ENCODE measurements around the gene CYP2A7. TPM values are rescaled to one million over a fixed set of nuclear protein-coding genes. Genes with fewer than 3 reads are reported as not detected.
"Not testable (repeated sequence)": the region's sequence is repeated elsewhere in the genome, so short reads cannot be mapped to it uniquely, and the experiment has no call there.

The CYP2A7 gene
- polyA plus RNA-seq, 1 donor (not counting 4 experiments of a cell fraction or from before 2014, with no cell fraction given) = not detected

DNA sequence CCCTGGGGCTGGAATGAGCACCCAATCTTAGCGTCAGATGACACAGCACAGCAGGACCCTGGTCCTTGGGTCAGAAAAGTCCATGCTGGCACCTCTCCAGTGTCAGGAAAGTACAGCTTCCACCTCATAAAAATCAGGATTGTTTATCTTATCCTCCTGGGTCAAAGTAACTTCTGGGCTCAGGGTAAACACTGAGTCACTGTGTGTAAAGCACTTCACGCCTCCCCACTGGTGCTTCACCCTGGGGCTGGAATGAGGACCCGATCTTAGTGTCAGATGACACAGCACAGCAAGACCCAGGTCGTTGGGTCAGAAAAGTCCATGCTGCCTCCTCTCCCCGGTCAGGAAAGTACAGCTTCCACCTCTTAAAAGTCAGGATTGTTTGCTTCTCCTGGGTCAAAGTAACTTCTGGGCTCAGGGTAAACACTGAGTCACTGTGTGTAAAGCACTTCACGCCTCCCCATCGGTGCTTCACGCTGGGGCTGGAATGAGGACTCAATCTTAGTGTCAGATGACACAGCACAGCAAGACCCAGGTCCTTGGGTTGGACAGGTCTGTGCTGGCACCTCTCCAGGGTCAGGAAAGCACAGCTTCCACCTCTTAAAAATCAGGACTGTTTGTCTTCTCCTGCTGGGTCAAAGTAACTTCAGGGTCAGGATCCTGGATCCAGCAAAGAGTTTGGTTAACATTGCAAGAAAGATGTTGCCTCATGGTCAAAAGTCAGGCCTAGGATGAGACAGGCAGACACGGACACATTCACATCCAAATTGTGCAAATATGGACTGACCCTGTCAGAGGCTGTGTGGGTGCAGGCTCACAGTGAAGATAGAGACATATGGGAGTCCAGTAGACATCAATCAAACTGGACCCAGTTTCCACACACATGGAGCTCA lies 39.2 kb upstream of the CYP2A7 start:
- no peaks in the 10 kb centered on the region for H3K79me2 ChIP-seq (ENCODE audit: control insufficient read depth, insufficient read depth, low read length)
- no peak for FAIRE-seq

DNA sequence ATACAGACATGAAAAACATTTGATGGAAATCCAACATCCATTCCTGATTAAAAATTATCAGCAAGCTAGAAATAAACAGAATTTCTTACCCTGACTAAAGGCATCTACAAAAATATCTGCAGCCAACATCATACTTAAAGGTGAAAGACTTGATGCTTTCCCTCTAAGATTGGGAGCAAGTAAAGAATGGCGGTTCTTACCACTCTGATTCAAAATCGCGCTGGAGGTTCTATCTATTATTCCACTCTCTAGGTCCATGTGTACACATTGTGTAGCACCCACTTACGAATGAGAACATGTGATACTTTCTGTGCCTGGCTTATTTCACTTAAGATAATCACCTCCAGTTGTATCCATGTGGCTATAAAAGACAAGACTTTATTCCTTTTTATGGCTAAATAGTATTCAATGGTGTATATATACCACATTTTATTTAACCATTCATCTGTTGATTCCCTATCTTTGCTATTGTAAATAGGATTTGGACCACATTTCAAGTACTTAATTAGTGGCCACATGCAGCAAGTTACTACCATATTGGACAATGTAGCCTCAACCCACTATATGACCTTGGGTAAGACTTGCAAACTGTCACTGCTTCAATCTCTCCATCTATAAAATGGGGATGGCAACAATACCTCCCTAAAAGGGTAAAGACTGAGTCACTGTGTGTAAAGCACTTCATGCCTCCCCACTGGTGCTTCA lies 38.4 kb upstream of the CYP2A7 start:
- Histone ChIP-seq H4K20me1 (ENCODE audit: control insufficient read depth, extremely low read depth, insufficient read depth, low read length) (no peaks in the 10 kb centered on the region), H3K9ac (ENCODE audit: control insufficient read depth, extremely low read depth, insufficient read depth, low read length) (no peak overlapping the region), H3K4me3 (ENCODE audit: control insufficient read depth in 2 of 3, extremely low read depth in 1 of 3, insufficient read depth in 2 of 3, low read depth in 1 of 3, low read length in 3 of 3) (no peak overlapping the region), H3K27me3 (ENCODE audit: control insufficient read depth, extremely low read depth, insufficient read depth, low read length) (no peaks in the 10 kb centered on the region), H3K9me1 (ENCODE audit: control insufficient read depth, extremely low read depth, insufficient read depth, low read length) (no peaks in the 10 kb centered on the region), H3K4me1 (ENCODE audit: control insufficient read depth, extremely low read depth, insufficient read depth, low read length) (no peaks in the 10 kb centered on the region), H3K9me3 (ENCODE audit: control insufficient read depth, low read depth, low read length) (no peaks in the 10 kb centered on the region), H3K4me2 (ENCODE audit: control insufficient read depth, extremely low read depth, insufficient read depth, low read depth, low read length) (no peak overlapping the region), H3K79me2 (ENCODE audit: control insufficient read depth, insufficient read depth, low read length) (no peaks in the 10 kb centered on the region), H3K36me3 (ENCODE audit: control insufficient read depth in 2 of 2, extremely low read depth in 1 of 2, insufficient read depth in 2 of 2, low read length in 2 of 2) (no peaks in the 10 kb centered on the region), H2AFZ (ENCODE audit: control insufficient read depth, low read length) (no peak overlapping the region), H3K27ac (ENCODE audit: control insufficient read depth, insufficient read depth, low read length) (no peak overlapping the region)
- TF ChIP-seq, protein P1, sequence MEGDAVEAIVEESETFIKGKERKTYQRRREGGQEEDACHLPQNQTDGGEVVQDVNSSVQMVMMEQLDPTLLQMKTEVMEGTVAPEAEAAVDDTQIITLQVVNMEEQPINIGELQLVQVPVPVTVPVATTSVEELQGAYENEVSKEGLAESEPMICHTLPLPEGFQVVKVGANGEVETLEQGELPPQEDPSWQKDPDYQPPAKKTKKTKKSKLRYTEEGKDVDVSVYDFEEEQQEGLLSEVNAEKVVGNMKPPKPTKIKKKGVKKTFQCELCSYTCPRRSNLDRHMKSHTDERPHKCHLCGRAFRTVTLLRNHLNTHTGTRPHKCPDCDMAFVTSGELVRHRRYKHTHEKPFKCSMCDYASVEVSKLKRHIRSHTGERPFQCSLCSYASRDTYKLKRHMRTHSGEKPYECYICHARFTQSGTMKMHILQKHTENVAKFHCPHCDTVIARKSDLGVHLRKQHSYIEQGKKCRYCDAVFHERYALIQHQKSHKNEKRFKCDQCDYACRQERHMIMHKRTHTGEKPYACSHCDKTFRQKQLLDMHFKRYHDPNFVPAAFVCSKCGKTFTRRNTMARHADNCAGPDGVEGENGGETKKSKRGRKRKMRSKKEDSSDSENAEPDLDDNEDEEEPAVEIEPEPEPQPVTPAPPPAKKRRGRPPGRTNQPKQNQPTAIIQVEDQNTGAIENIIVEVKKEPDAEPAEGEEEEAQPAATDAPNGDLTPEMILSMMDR (optimal IDR thresholded peaks at IDR 0.05 in 1 of 3, IDR thresholded peaks at IDR 0.05 in 1 of 3, conservative IDR thresholded peaks at IDR 0.05 in 1 of 3; ENCODE audit: extremely low read depth in 1 of 3, insufficient read depth in 2 of 3, low read length in 3 of 3) = no peak
- no peak for TF ChIP-seq EZH2 (IDR thresholded peaks at IDR 0.05; ENCODE audit: low read length)
- dilution Hi-C loops (cut with MboI; ENCODE audit: extremely low pct_ligation_motif_present, low sequenced_read_pairs) = no loop called here
- FAIRE-seq (no peak), DNase-seq (ENCODE audit: low read depth, low spot score) (no peak)

More for the DNA sequence above, 39.2 kb upstream of the CYP2A7 start:
- Histone ChIP-seq H2AFZ (ENCODE audit: control insufficient read depth, low read length) (no peak overlapping the region), H3K4me2 (ENCODE audit: control insufficient read depth, extremely low read depth, insufficient read depth, low read depth, low read length) (no peak overlapping the region), H3K9ac (ENCODE audit: control insufficient read depth, extremely low read depth, insufficient read depth, low read length) (no peak overlapping the region), H3K4me1 (ENCODE audit: control insufficient read depth, extremely low read depth, insufficient read depth, low read length) (no peaks in the 10 kb centered on the region), H3K9me1 (ENCODE audit: control insufficient read depth, extremely low read depth, insufficient read depth, low read length) (no peaks in the 10 kb centered on the region), H3K9me3 (ENCODE audit: control insufficient read depth, low read depth, low read length) (no peaks in the 10 kb centered on the region), H3K27me3 (ENCODE audit: control insufficient read depth, extremely low read depth, insufficient read depth, low read length) (no peaks in the 10 kb centered on the region), H3K27ac (ENCODE audit: control insufficient read depth, insufficient read depth, low read length) (no peak overlapping the region), H3K4me3 (ENCODE audit: control insufficient read depth in 2 of 3, extremely low read depth in 1 of 3, insufficient read depth in 2 of 3, low read depth in 1 of 3, low read length in 3 of 3) (no peak overlapping the region), H3K36me3 (ENCODE audit: control insufficient read depth in 2 of 2, extremely low read depth in 1 of 2, insufficient read depth in 2 of 2, low read length in 2 of 2) (no peaks in the 10 kb centered on the region), H4K20me1 (ENCODE audit: control insufficient read depth, extremely low read depth, insufficient read depth, low read length) (no peaks in the 10 kb centered on the region)
- DNase-seq (ENCODE audit: low read depth, low spot score) = no peak
- dilution Hi-C loops (cut with MboI; ENCODE audit: extremely low pct_ligation_motif_present, low sequenced_read_pairs) = no loop called here
- TF ChIP-seq, protein P1 (optimal IDR thresholded peaks at IDR 0.05 in 1 of 3, IDR thresholded peaks at IDR 0.05 in 1 of 3, conservative IDR thresholded peaks at IDR 0.05 in 1 of 3; ENCODE audit: extremely low read depth in 1 of 3, insufficient read depth in 2 of 3, low read length in 3 of 3) = no peak
- no peak for TF ChIP-seq EZH2 (IDR thresholded peaks at IDR 0.05; ENCODE audit: low read length)

DNA sequence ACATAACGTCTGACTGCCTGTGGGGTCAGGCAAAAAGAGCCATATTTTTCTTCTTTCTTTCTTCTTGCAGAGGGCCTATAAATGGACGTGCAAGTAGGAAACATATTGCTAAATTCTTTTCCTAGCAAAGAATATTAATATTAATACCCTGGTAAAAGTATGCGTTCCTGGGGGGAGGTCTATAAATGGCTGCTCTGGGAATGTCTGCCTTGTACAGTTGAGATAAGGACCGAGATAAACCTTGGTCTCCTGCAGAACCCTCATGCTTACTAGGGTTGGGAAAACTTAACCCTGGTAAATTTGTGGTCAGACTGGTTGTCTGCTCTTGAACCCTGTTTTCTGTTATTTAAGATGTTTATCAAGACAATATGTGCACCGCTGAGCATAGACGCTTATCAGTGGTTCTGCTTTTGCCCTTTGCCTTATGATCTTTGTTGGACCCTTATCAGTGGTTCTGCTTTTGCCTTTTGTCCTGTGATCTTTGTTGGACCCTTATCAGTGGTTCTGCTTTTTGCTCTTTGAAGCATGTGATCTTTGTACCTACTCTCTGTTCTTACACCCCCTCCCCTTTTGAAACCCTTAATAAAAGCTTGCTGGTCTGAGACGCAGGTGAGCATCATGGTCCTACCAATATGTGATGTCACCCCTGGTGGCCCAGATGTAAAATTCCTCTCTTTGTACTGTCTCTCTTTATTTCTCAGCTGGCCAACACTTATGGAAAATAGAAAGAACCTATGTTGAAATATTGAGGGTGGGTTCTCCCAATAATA lies 37.7 kb upstream of the CYP2A7 start:
- H3K27ac ChIP-seq (ENCODE audit: control insufficient read depth, insufficient read depth, low read length); H4K20me1 ChIP-seq (ENCODE audit: control insufficient read depth, extremely low read depth, insufficient read depth, low read length); H3K36me3 ChIP-seq (ENCODE audit: control insufficient read depth in 2 of 2, extremely low read depth in 1 of 2, insufficient read depth in 2 of 2, low read length in 2 of 2); DNase-seq (ENCODE audit: low read depth, low spot score); dilution Hi-C loops (cut with MboI; ENCODE audit: extremely low pct_ligation_motif_present, low sequenced_read_pairs); H3K9me3 ChIP-seq (ENCODE audit: control insufficient read depth, low read depth, low read length); FAIRE-seq; H3K4me1 ChIP-seq (ENCODE audit: control insufficient read depth, extremely low read depth, insufficient read depth, low read length); H3K9ac ChIP-seq (ENCODE audit: control insufficient read depth, extremely low read depth, insufficient read depth, low read length); H3K4me2 ChIP-seq (ENCODE audit: control insufficient read depth, extremely low read depth, insufficient read depth, low read depth, low read length); H3K4me3 ChIP-seq (ENCODE audit: control insufficient read depth in 2 of 3, extremely low read depth in 1 of 3, insufficient read depth in 2 of 3, low read depth in 1 of 3, low read length in 3 of 3); H2AFZ ChIP-seq (ENCODE audit: control insufficient read depth, low read length); H3K9me1 ChIP-seq (ENCODE audit: control insufficient read depth, extremely low read depth, insufficient read depth, low read length); H3K79me2 ChIP-seq (ENCODE audit: control insufficient read depth, insufficient read depth, low read length); H3K27me3 ChIP-seq (ENCODE audit: control insufficient read depth, extremely low read depth, insufficient read depth, low read length): not testable (repeated sequence)

All from keratinocyte (primary cell).